ENCODE measurements around the gene AP3S1. TPM values are rescaled to one million over a fixed set of nuclear protein-coding genes. Genes with fewer than 3 reads are reported as not detected.

AP3S1 gene
- total RNA-seq, 4 donors from 2014 or later: 69.5 to 175 (median 109) TPM

GRCh38 chr5:115857057-115857479 is 15.3 kb downstream of the AP3S1 start:
- no peak for TF ChIP-seq CTCF (IDR thresholded peaks at IDR 0.05; ENCODE audit: low read depth)

- TF ChIP-seq CTCF (IDR thresholded peaks at IDR 0.05; ENCODE audit: low read depth): no peak
Observed at GRCh38 chr5:115857626-115858349, 16.1 kb downstream of the AP3S1 start.

DNA sequence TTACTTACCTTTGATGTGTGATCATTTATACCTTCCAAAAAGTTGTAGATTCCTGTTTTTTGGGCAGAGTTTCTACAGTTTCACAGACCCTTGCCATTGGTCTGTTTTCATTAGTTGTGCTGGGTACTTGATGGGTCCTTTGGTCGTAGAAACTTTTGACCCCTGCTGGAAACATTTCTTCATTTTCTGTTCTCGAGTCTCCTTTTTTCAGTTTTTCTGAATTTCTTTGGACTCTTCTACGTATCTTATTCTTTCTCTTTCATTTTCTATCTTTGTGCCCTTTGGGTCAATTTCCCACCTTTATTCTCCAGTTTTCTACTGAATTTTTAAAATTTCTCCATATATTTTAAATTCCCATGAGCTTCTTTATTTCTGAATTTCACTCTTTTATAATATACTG is 16.7 kb downstream of the AP3S1 start:
- no peak for TF ChIP-seq CTCF (IDR thresholded peaks at IDR 0.05; ENCODE audit: low read depth)

GRCh38 chr5:115859378-115859777 is 17.6 kb downstream of the AP3S1 start:
- TF ChIP-seq CTCF (IDR thresholded peaks at IDR 0.05; ENCODE audit: low read depth): no peak

DNA sequence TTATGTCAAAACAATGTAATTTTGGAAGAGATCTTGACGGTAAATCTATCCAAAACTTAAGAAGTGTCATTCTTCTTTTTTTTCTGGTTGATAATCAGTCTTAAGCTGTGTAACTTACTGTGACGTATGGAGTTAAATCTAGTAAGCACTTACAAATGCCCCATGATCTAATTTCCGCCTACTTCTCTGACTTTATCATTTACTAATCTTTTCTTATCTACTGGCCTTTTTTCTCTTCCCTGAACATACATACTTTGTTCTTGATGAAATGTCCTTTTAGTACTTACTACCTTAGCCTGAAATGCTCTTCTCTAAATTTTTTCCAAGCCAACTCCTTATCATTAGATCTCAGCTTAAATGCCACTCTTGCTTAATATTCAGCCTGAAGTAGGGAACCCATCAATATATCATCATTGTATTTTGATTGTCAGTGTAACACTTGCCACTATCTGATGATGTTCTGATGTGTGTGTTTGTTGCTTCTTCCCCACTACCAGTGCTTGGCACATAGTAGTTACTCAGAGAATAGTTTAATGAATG is 27.6 kb downstream of the AP3S1 start:
- no peak for TF ChIP-seq CTCF (IDR thresholded peaks at IDR 0.05; ENCODE audit: low read depth)

GRCh38 chr5:115872447-115872846 is 30.7 kb downstream of the AP3S1 start:
- TF ChIP-seq CTCF (IDR thresholded peaks at IDR 0.05; ENCODE audit: low read depth): no peak

GRCh38 chr5:115873392-115873791 is 31.7 kb downstream of the AP3S1 start:
- no peak for TF ChIP-seq CTCF (IDR thresholded peaks at IDR 0.05; ENCODE audit: low read depth)

Measured in subcutaneous adipose tissue (tissue), 4 donors.